Measurements from ENCODE around the gene SRP72.

DNA sequence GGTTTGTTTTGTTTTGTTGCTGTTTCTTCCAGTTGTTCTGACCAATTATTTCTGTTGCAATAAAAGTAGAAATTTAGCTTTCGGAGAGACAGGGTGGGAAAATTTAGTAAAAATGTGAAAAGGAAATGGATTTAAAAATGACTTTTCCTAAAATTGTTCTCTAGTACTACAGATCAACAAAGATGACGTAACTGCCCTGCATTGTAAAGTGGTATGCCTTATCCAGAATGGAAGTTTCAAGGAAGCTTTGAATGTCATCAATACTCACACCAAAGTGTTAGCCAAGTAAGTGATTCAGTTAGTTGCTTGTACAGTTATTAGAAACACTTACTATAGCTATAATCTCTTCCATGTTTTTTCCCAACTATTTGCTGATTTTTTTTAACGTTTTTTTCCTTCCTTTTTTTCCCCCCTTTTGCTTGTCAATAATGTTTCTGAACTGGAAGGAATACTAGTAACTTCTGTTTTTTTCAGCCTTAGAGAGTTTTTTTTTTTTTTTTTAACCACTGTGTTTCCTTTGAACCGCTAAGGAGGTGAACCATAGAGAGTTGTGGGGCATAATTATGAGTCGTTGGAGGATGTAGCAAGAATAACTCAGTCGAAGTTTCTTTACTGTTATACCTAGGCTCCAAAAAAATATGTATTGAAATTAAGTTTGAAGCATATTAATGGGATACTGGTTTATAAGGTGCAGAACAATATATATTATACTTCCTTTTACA is 2.2 kb downstream of the SRP72 start:
- TF ChIP-seq, protein P1, sequence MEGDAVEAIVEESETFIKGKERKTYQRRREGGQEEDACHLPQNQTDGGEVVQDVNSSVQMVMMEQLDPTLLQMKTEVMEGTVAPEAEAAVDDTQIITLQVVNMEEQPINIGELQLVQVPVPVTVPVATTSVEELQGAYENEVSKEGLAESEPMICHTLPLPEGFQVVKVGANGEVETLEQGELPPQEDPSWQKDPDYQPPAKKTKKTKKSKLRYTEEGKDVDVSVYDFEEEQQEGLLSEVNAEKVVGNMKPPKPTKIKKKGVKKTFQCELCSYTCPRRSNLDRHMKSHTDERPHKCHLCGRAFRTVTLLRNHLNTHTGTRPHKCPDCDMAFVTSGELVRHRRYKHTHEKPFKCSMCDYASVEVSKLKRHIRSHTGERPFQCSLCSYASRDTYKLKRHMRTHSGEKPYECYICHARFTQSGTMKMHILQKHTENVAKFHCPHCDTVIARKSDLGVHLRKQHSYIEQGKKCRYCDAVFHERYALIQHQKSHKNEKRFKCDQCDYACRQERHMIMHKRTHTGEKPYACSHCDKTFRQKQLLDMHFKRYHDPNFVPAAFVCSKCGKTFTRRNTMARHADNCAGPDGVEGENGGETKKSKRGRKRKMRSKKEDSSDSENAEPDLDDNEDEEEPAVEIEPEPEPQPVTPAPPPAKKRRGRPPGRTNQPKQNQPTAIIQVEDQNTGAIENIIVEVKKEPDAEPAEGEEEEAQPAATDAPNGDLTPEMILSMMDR (IDR thresholded peaks at IDR 0.05; ENCODE audit: low read length) = no peak
- TF ChIP-seq EZH2 (optimal IDR thresholded peaks at IDR 0.05; ENCODE audit: low read depth, low read length) = no peak
- no peak for TF ChIP-seq EZH2phosphoT487 (IDR thresholded peaks at IDR 0.05; ENCODE audit: low read length)
